Cardiac muscle cell (in vitro differentiated cells and primary cell): ENCODE results near the gene PDE2A. TPM values are rescaled to one million over a fixed set of nuclear protein-coding genes. Genes with fewer than 3 reads are reported as not detected.

ENCODE experiments used
- DNase-seq, 2 donors: peaks; one replicate each; pipeline versions ENCODE4 v3.0.0 to v3.0.0-alpha.2; 2010 to 2017; ENCODE audit warnings: low read depth in 1 of 2, low spot score in 1 of 2
- H3K27ac ChIP-seq: fragments of 200-600 bp; sonication (generic); 2 replicates; pipeline ENCODE4 v1.5.1; 2016
- H3K27me3 ChIP-seq: fragments of 200-600 bp; sonication (generic); 2 replicates; pipeline ENCODE4 v1.6.0; 2016; ENCODE audit warnings: control low read depth
- H3K36me3 ChIP-seq: fragments of 200-600 bp; sonication (generic); 2 replicates; pipeline ENCODE4 v1.5.1; 2016; ENCODE audit warnings: control low read depth
- H3K4me1 ChIP-seq: fragments of 200-600 bp; sonication (generic); 2 replicates; pipeline ENCODE4 v1.8.1; 2017; ENCODE audit warnings: low read depth, mild to moderate bottlenecking, mixed run types
- H3K4me3 ChIP-seq: fragments of 200-600 bp; sonication (generic); 2 replicates; pipeline ENCODE4 v1.5.1; 2016; ENCODE audit warnings: mild to moderate bottlenecking
- H3K9me3 ChIP-seq: fragments of 200-600 bp; sonication (generic); 2 replicates; pipeline ENCODE4 v1.5.1; 2017; ENCODE audit warnings: low read depth, mild to moderate bottlenecking, control low read depth
- polyA plus RNA-seq: library from polyadenylated mRNA; unstranded; fragments of >200 nt; fragmentation: Nextera tagmentation; extraction: Ambion mirVana; gene quantifications from 2 replicates; pipeline ENCODE4 v1.2.1, GENCODE V29; 2016
- total RNA-seq: library from RNA; depleted of rRNA; stranded (reverse); fragments of >200 nt; gene quantifications from 2 replicates; pipeline ENCODE4 v1.2.3, GENCODE V29; 2016
- TF ChIP-seq, protein P1 (sequence below): IDR thresholded peaks from 2 replicates; pipeline ENCODE4 v1.5.1; 2012; ENCODE audit warnings: low read depth, mild to moderate bottlenecking, low read length

Gene PDE2A
- total and polyA plus RNA-seq, 2 experiments from 2014 or later = 0.92 TPM; not detected in 1

DNA sequence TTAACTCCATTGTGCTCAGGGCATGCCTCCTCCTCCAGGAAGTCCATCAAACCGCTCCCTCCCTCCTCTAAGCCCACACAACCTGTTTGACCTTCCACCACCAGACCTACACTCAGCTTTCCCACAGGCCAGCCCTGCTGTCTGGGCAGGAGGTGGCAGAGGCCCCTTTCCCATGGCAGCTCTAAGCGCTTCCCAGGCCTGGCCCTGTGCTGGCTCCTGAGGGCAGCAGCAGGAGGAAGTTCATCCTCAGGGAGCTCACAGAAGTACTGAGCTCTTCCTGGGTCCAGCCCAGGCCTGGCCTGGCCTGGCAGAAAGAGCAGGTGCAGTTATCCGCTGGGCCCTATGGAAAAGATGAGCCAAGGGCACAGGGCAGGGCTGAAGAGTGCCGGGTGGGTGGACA lies 46.6 kb upstream of the PDE2A start:
- Histone ChIP-seq H3K4me3 (no peak overlapping the region), H3K9me3 (no peaks in the 10 kb centered on the region), H3K27me3 (no peaks in the 10 kb centered on the region), H3K4me1 (peaks cover 50% of the 10 kb centered on the region), H3K27ac (peak overlapping the region; percentile 88), H3K36me3 (no peaks in the 10 kb centered on the region)
- no peak for DNase-seq
- TF ChIP-seq, protein P1, sequence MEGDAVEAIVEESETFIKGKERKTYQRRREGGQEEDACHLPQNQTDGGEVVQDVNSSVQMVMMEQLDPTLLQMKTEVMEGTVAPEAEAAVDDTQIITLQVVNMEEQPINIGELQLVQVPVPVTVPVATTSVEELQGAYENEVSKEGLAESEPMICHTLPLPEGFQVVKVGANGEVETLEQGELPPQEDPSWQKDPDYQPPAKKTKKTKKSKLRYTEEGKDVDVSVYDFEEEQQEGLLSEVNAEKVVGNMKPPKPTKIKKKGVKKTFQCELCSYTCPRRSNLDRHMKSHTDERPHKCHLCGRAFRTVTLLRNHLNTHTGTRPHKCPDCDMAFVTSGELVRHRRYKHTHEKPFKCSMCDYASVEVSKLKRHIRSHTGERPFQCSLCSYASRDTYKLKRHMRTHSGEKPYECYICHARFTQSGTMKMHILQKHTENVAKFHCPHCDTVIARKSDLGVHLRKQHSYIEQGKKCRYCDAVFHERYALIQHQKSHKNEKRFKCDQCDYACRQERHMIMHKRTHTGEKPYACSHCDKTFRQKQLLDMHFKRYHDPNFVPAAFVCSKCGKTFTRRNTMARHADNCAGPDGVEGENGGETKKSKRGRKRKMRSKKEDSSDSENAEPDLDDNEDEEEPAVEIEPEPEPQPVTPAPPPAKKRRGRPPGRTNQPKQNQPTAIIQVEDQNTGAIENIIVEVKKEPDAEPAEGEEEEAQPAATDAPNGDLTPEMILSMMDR = no peak

DNA sequence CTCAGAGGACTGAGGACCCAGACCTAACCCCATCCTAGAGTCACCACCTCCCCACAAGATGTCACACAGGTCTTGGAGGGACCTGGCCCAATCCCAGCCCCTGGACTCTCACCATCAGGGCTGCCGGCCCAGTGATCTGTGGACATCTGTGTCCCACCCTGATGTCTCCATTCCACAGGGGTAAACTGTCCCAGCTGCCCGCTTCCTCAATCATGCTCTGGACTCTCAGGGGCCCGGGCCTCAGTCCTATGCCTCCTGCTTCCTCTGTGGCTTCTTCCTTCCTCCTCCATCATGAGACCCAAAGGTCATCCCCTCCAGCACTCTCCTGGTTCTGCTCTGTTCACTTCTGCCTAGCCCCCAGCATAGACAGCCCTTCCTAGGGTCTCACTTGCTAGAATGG lies 45.8 kb upstream of the PDE2A start:
- Histone ChIP-seq H3K4me1 (peaks cover 50% of the 10 kb centered on the region), H3K27ac (peak overlapping the region; percentile 88), H3K9me3 (no peaks in the 10 kb centered on the region), H3K4me3 (no peak overlapping the region), H3K27me3 (no peaks in the 10 kb centered on the region), H3K36me3 (no peaks in the 10 kb centered on the region)
- TF ChIP-seq, protein P1 = no peak
- no peak for DNase-seq

DNA sequence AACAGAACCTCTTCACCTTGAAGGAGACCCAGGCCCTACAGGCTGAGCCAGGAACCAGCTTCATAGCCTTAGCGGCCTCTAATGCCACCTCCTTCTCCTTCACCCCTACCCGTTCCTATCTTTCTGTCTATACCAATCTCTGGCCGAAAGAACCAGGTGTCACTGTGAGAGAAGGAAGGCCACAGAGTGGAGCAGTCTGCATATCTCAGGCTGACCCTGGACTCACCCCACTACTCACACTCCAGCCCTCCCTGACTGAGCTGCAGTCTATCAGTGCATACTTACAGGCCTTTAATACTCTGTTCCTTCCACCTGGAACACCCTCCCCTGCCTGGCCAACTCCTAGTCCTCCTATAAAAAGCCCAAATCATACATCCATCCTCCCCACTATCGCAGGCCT lies 45.3 kb upstream of the PDE2A start:
- H3K27ac ChIP-seq = peak overlapping the region; percentile 88
- TF ChIP-seq, protein P1 = no peak
- peaks cover 50% of the 10 kb centered on the region for H3K4me1 ChIP-seq
- H3K9me3 ChIP-seq = no peaks in the 10 kb centered on the region
- H3K27me3 ChIP-seq = no peaks in the 10 kb centered on the region
- DNase-seq = peak in 1 of 2 donors; percentile 71
- H3K36me3 ChIP-seq = no peaks in the 10 kb centered on the region
- H3K4me3 ChIP-seq = no peak overlapping the region

DNA sequence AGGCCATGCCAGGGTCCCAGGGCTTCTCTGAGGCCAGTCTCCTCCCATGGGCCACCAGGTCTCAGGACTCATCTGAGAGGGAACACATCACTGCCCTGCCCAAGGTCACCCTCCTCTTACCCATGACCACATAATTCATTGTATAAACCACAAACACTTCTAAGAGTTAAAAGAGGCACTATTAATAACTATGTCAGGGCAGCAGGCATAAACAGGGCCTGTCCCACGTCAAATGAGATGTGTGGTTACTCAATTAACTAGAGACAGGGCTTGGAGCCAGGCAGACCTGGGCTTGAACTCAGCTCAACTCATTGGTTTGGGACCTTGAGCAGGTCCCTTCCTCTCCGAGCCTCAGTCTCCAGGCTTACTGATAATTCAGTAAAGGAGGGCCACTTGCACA lies 44.9 kb upstream of the PDE2A start:
- H3K9me3 ChIP-seq = no peaks in the 10 kb centered on the region
- no peaks in the 10 kb centered on the region for H3K27me3 ChIP-seq
- peaks cover 50% of the 10 kb centered on the region for H3K4me1 ChIP-seq
- TF ChIP-seq, protein P1 = no peak
- H3K27ac ChIP-seq = peak overlapping the region; percentile 88
- no peak overlapping the region for H3K4me3 ChIP-seq
- peak; percentile 44 to 67 for DNase-seq
- no peaks in the 10 kb centered on the region for H3K36me3 ChIP-seq

DNA sequence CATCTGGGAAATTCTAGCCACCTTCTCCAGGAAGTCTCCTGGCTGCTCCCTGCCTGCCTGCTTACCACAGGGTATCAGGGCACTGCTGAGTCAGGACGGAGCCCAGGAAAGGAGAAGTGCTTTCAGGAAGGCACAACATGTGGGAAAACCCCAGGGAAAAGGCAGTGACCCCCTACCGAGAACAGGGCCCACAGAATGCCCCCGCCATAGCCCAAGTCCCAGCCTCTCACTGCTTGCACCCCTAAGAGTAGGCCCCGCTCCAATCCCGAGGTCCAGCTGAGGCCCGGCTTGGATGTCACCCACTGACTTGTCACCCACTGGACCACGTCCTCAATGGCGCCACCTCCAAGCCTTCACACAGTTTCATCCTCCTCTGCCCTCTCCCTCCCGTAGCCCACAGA lies 43.9 kb upstream of the PDE2A start:
- TF ChIP-seq, protein P1 = no peak
- H3K9me3 ChIP-seq = no peaks in the 10 kb centered on the region
- H3K36me3 ChIP-seq = no peaks in the 10 kb centered on the region
- H3K4me1 ChIP-seq = peaks cover 52% of the 10 kb centered on the region
- no peak overlapping the region for H3K4me3 ChIP-seq
- peak overlapping the region; percentile 88 for H3K27ac ChIP-seq
- DNase-seq = no peak
- H3K27me3 ChIP-seq = no peaks in the 10 kb centered on the region
